ACC112 (cell line): ENCODE data around the gene KDSR.

ENCODE experiments used
- H2AFZ ChIP-seq: fragments of 200-600 bp; sonication (generic); one replicate; pipeline ENCODE4 v1.6.0; 2017; ENCODE audit warnings: antibody characterized with exemption, low read length; ENCODE audit not compliant: unreplicated experiment
- H3K27ac ChIP-seq: fragments of 200-600 bp; sonication (generic); 2 replicates; pipeline ENCODE4 v1.5.1; 2014; ENCODE audit warnings: low read depth, mild to moderate bottlenecking, antibody characterized with exemption, low read length, moderate library complexity
- H3K27me3 ChIP-seq: fragments of 200-600 bp; sonication (generic); 2 replicates; pipeline ENCODE4 v1.6.1; 2014; ENCODE audit warnings: mild to moderate bottlenecking, antibody characterized with exemption, low read length, moderate library complexity, mixed read lengths; ENCODE audit not compliant: insufficient read depth
- H3K36me3 ChIP-seq: fragments of 200-600 bp; sonication (generic); 2 replicates; pipeline ENCODE4 v1.6.1; 2016; ENCODE audit warnings: mild to moderate bottlenecking, antibody characterized with exemption, low read length, moderate library complexity, mixed read lengths; ENCODE audit not compliant: insufficient read depth
- H3K4me1 ChIP-seq: fragments of 200-600 bp; sonication (generic); one replicate; pipeline ENCODE4 v1.6.1; 2016; ENCODE audit warnings: low read length, mixed read lengths; ENCODE audit not compliant: insufficient read depth, unreplicated experiment, control insufficient read depth
- H3K4me3 ChIP-seq: fragments of 200-600 bp; sonication (generic); 2 replicates; pipeline ENCODE4 v1.5.1; 2014; ENCODE audit warnings: mild to moderate bottlenecking, low read depth, low read length
- H3K79me2 ChIP-seq: fragments of 200-600 bp; sonication (generic); one replicate; pipeline ENCODE4 v1.6.0; 2016; ENCODE audit warnings: low read length; ENCODE audit not compliant: control insufficient read depth, unreplicated experiment, insufficient read depth

The KDSR gene

GRCh38 chr18:63306249-63306648 is 60.8 kb downstream of the KDSR start:
- no peak overlapping the region for H3K4me3 ChIP-seq
- no peaks in the 10 kb centered on the region for H3K27me3 ChIP-seq
- peaks cover 3% of the 10 kb centered on the region for H3K4me1 ChIP-seq
- no peaks in the 10 kb centered on the region for H3K36me3 ChIP-seq
- H3K79me2 ChIP-seq: no peaks in the 10 kb centered on the region
- H3K27ac ChIP-seq: no peak overlapping the region
- no peak overlapping the region for H2AFZ ChIP-seq

GRCh38 chr18:63303547-63303946 is 63.5 kb downstream of the KDSR start:
- no peak overlapping the region for H3K4me3 ChIP-seq
- no peak overlapping the region for H2AFZ ChIP-seq
- peaks cover 5% of the 10 kb centered on the region for H3K4me1 ChIP-seq
- no peak overlapping the region for H3K27ac ChIP-seq
- H3K79me2 ChIP-seq: no peaks in the 10 kb centered on the region
- H3K27me3 ChIP-seq: no peaks in the 10 kb centered on the region
- H3K36me3 ChIP-seq: no peaks in the 10 kb centered on the region

GRCh38 chr18:63302636-63303405 is 64.2 kb downstream of the KDSR start:
- Histone ChIP-seq H3K36me3 (no peaks in the 10 kb centered on the region), H3K4me3 (no peak overlapping the region), H2AFZ (no peak overlapping the region), H3K27me3 (no peaks in the 10 kb centered on the region), H3K4me1 (peaks cover 5% of the 10 kb centered on the region), H3K79me2 (no peaks in the 10 kb centered on the region), H3K27ac (no peak overlapping the region)

GRCh38 chr18:63302220-63302619 is 64.8 kb downstream of the KDSR start:
- Histone ChIP-seq H3K4me1 (peaks cover 5% of the 10 kb centered on the region), H3K27me3 (no peaks in the 10 kb centered on the region), H3K36me3 (no peaks in the 10 kb centered on the region), H3K4me3 (no peak overlapping the region), H3K79me2 (no peaks in the 10 kb centered on the region), H3K27ac (no peak overlapping the region), H2AFZ (no peak overlapping the region)

- no peak overlapping the region; the same call in 1 of the 2 replicates for H3K4me3 ChIP-seq
- no peak overlapping the region for H2AFZ ChIP-seq
- H3K4me1 ChIP-seq: peaks cover 5% of the 10 kb centered on the region
- no peak overlapping the region for H3K27ac ChIP-seq
- H3K79me2 ChIP-seq: no peaks in the 10 kb centered on the region
- no peaks in the 10 kb centered on the region for H3K36me3 ChIP-seq
- H3K27me3 ChIP-seq: no peaks in the 10 kb centered on the region
These were observed 65.6 kb downstream of the KDSR start for GRCh38 chr18:63301434-63301833.

GRCh38 chr18:63299837-63300745 is 66.9 kb downstream of the KDSR start:
- Histone ChIP-seq H3K27me3 (no peaks in the 10 kb centered on the region), H3K79me2 (no peaks in the 10 kb centered on the region), H3K4me3 (no peak overlapping the region), H2AFZ (no peak overlapping the region), H3K4me1 (peaks cover 5% of the 10 kb centered on the region), H3K27ac (no peak overlapping the region), H3K36me3 (no peaks in the 10 kb centered on the region)

GRCh38 chr18:63298400-63299365 is 68.3 kb downstream of the KDSR start:
- no peaks in the 10 kb centered on the region for H3K79me2 ChIP-seq
- H3K27ac ChIP-seq: no peak overlapping the region
- peaks cover 5% of the 10 kb centered on the region for H3K4me1 ChIP-seq
- H2AFZ ChIP-seq: no peak overlapping the region
- H3K27me3 ChIP-seq: no peaks in the 10 kb centered on the region
- no peaks in the 10 kb centered on the region for H3K36me3 ChIP-seq
- H3K4me3 ChIP-seq: no peak overlapping the region

- Histone ChIP-seq H3K36me3 (no peaks in the 10 kb centered on the region), H3K27me3 (peaks cover 3% of the 10 kb centered on the region; the same call in 1 of the 2 replicates), H3K27ac (no peak overlapping the region), H3K4me3 (no peak overlapping the region), H3K79me2 (no peaks in the 10 kb centered on the region), H3K4me1 (peaks cover 5% of the 10 kb centered on the region), H2AFZ (no peak overlapping the region)
These were observed 69.2 kb downstream of the KDSR start for GRCh38 chr18:63297687-63298399.

- Histone ChIP-seq H3K36me3 (no peaks in the 10 kb centered on the region), H3K4me1 (no peaks in the 10 kb centered on the region), H2AFZ (no peak overlapping the region), H3K4me3 (no peak overlapping the region), H3K27me3 (peaks cover 7% of the 10 kb centered on the region; the same call in 1 of the 2 replicates), H3K79me2 (no peaks in the 10 kb centered on the region), H3K27ac (no peak overlapping the region)
These were observed 73.1 kb downstream of the KDSR start for GRCh38 chr18:63293935-63294334.
